Activated CD4-positive, CD25-positive, alpha-beta regulatory T cell treated with anti-CD3 and anti-CD28 coated beads, Interleukin-2, amount 50 U/mL, for 72 hours (primary cell): ENCODE data around the gene CNBD2.
"Not testable (repeated sequence)": the region's sequence is repeated elsewhere in the genome, so short reads cannot be mapped to it uniquely, and the experiment has no call there.

Experiments
- DNase-seq: peaks from one replicate; pipeline ENCODE4 v3.0.0; 2021

Gene CNBD2

DNA sequence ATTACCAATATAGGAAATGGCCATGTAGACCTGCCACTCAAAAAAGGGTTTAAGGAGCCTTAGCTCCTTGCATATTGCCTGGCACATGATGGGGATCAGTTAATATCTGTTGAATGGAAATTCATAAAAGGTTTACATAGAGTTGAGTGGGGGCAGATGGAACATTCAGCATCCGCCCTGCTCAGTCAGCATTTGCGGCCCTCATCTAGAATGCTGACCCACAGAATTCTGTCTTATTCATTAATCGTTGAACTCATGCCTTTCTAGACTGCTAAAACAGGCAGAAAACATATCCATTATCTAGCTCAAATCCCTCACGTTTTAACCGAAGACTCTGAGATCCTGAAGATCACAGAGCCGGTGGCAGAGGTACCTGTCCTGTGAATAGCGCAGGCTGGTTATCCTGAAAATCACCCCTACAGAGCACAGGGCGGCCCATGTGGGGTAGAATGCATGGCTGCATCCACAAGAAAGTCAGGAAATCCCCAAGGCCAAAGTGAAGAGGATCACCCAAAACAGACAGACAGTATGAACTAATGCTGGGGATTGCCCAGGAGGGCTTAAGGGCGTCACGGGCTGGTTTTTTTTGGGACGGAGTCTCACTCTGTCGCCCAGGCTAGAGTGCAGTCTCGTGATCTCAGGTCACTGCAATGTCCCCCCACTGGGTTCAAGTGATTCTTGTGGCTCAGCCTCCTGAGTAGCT, 59.9 kb downstream of the CNBD2 start:
- no peak for DNase-seq

DNA sequence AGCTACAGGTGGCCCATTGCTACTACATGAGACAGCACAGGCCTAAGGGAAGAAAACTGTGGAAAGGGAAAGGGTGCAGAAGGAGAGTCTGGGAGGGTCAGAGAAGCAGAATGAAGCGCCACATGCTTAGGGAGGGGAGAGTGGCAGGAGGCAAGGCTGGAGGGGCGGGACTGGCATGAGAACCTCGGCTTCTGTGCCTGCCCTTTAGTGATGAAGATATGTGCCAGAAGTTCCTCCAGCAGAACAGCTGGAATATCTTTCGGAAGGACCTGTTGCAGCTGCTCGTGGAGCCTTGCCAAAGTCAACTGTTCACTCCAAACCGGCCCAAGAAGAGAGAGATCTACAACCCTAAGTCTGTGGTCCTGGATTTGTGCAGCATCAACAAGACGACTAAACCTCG, 61.8 kb downstream of the CNBD2 start:
- DNase-seq: no peak

GRCh38 chr20:36031806-36032205, 63.4 kb downstream of the CNBD2 start:
- DNase-seq: no peak

GRCh38 chr20:36034875-36035274, 66.5 kb downstream of the CNBD2 start:
- no peak for DNase-seq

- DNase-seq: no peak
These were observed 67.4 kb downstream of the CNBD2 start for GRCh38 chr20:36035745-36036144.

GRCh38 chr20:36036688-36037087, 68.3 kb downstream of the CNBD2 start:
- no peak for DNase-seq

DNA sequence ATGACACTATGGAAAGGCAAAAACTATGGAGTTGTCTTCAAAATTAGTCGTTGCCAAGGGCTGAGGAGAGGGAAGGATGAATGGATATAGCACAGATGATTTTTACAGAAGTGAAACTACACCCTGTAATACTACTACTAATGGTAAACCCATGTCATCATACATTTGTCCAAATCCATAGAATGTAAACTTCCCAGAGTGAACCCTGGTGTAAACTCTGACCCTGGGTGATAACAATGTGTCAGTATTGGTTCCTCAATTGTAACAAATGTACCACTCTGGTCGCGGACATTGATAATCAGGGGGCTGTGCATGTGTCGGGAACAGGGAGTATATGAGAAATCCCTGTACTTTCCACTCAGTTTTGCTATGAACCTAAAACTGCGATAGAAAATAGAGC, 72.2 kb downstream of the CNBD2 start:
- DNase-seq: no peak

DNA sequence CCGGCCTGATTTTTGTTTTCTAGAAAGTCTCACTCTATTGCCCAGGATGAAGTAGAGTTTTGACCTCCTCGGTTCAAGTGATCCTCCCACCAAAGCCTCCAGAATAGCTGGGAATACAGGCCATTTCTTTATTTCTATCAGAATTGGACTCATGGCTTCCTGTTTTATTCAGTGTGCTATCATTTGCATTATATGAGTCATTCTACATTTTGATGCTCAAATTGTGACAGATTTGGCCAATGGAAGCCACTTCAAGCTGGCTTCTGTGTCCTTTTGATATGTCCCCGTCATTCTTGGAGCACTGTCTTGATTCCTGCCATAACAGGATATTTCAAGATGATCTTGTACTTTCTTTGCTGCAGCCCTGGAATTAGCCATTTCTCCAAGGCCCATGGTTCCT, 75.1 kb downstream of the CNBD2 start:
- DNase-seq: no peak

GRCh38 chr20:36043892-36044515, 75.6 kb downstream of the CNBD2 start:
- DNase-seq: no peak

- no peak for DNase-seq
These were observed 77.0 kb downstream of the CNBD2 start for GRCh38 chr20:36045373-36045714.

- not testable (repeated sequence) for DNase-seq
These were observed 77.8 kb downstream of the CNBD2 start for GRCh38 chr20:36046073-36046798.

- DNase-seq: not testable (repeated sequence)
These were observed 81.0 kb downstream of the CNBD2 start for GRCh38 chr20:36049408-36049807.

GRCh38 chr20:36050436-36051317, 82.3 kb downstream of the CNBD2 start:
- DNase-seq: peak; percentile 89

GRCh38 chr20:36051318-36052116, 83.1 kb downstream of the CNBD2 start:
- DNase-seq: no peak

DNA sequence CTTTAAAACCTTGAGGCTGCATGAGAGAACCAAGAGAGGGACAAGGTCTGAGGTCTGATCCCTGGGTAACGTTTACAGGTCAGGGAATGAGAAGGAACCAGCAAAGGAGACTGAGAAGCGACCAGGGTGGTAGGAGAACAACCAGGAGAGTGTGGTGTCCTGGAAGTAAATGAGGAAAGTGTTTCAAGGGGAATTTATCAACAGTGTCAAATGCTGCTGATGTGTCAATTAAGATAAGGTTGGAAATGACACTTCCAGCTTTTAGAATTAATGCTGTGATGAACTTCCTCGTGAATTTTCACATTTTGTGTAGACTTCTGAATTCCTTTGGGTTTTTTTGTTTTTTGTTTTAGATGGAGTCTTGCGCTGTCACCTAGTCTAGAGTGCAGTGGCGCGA, 83.7 kb downstream of the CNBD2 start:
- no peak for DNase-seq

DNA sequence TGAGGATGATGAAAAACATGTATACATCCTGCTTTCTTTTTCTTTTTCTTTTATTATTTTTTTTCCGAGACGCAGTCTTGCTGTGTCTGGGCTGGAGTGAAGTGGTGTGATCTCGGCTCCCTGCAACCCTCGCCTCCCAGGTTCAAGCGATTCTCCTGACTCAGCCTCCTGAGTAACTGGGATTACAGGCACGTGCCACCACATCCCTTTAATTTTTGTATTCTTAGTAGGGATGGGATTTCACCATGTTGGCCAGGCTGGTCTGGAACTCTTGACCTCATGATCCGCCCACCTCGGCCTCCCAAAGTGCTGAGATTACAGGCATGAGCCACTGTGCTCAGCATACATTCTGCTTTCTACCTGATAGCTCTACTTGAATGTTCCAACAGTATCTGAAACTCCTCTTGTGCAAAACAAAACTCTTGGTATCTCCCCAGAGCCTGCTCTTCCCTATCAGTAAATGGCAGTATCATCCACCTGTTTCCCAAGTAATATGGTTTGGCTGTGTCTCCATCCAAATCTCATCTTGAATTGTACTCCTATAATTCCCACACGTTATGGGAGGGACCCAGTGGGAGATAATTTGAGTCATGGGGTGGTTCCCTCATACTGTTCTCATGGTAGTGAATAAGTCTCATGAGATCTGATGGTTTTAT, 85.6 kb downstream of the CNBD2 start:
- not testable (repeated sequence) for DNase-seq

DNA sequence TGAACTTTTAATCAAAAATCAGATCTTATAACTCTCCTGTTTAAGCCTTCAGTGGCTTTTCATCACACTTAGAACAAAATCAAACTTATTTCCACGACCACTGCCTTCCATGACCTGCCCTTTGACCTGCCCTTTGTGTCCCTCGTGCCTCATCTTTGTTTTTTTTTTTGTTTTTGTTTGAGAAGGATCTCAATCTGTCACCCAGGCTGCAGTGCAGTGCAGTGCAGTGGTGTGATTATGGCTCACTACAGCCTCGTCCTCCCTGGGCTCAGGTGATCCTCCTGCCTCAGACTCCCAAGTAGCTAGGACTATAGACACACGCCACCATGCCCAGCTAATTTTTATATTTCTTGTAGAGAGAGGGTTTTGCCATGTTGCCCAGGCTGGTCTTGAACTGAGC, 86.8 kb downstream of the CNBD2 start:
- no peak for DNase-seq

DNA sequence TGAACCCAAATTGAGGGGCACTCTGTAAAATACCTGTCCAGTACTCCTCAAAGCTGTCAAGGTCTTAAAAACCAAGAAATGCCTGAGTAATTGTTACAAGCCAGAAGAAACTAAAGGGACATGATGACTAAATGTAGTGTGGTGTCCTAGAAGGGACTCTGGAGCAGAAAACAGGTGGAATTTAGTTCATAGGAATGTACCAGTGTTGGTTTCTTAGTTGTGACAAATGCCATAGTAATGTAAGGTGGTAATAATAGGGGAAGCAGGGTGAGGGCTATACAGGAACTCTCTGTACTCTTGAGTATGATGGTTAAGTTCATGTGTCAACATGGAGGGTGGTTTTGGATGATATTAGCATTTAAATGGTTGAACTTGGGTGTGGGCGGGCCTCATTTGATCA, 92.3 kb downstream of the CNBD2 start:
- no peak for DNase-seq

DNA sequence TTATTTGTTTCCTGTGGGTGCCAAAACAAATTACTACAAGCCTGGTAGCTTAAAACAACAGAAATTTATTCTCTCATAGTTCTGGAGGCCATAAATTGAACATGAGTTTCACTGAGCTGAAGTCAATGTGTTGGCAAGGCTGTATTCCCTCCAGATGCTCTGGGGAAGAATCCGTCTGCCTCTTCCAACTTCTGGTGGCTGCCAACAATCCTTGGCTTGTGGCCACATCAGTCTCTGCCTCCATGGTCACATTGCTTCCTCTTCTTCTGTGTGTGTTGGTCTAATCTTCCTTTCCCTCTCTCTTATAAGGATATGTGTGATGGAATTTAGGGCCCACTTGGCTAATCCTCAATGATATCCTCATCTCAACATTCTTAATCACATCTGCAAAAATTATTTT, 93.4 kb downstream of the CNBD2 start:
- DNase-seq: no peak

DNA sequence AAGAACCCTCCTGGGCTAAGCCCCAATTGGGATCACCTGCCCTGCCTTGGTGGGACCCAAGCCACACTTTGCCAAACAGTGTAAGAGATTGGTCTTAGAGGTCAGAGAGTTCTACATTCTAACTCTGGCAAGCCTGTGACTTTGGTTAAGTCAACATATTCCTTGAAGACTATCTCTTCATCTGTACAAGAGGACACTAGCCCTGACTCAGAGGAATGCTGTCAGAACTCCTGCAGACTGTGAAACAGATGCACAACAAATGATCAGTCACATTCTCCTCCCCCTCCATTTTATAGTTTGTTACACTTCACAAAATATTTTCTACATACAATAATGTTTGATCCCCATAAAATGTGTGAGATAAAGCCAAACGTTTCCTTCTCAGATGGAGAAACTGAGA, 94.4 kb downstream of the CNBD2 start:
- DNase-seq: no peak

- DNase-seq: no peak
These were observed 95.7 kb downstream of the CNBD2 start for GRCh38 chr20:36063916-36064657.
